K562 (cell line): ENCODE results near the gene SPINT1. TPM values are rescaled to one million over a fixed set of nuclear protein-coding genes. Genes with fewer than 3 reads are reported as not detected.

Experiments used
- ESRRA ChIP-seq: fragments of 450-650 bp; IDR thresholded peaks from 2 replicates; pipeline ENCODE4 v1.6.1; 2014; ENCODE audit warnings: low read depth, mild to moderate bottlenecking, moderate library complexity, borderline replicate concordance
- HDGF ChIP-seq: fragments of 450-650 bp; IDR thresholded peaks from 2 replicates; pipeline ENCODE4 v1.6.1; 2016
- HIVEP1 ChIP-seq: fragments of 250-450 bp; sonication (Bioruptor Pico); IDR thresholded peaks from 2 replicates; pipeline ENCODE4 v1.4.0; 2020; ENCODE audit warnings: mild to moderate bottlenecking
- KDM1A ChIP-seq, 2 experiments: fragments of 450-650 bp; IDR thresholded peaks; 2 replicates each; pipeline ENCODE4 v1.6.1; 2016; ENCODE audit warnings: mild to moderate bottlenecking in 2 of 2
- MTA1 ChIP-seq: fragments of 450-650 bp; IDR thresholded peaks from 2 replicates; pipeline ENCODE4 v1.6.1; 2017; ENCODE audit warnings: borderline replicate concordance
- MYC ChIP-seq, 2 experiments: fragments of 250-450 bp in 1 of 2; sonication (Bioruptor Pico) in 1 of 2; IDR thresholded peaks; 2 replicates each; pipeline versions ENCODE4 v1.5.1 to v1.6.1; 2012 to 2021; ENCODE audit warnings: low read depth in 2 of 2, borderline replicate concordance in 1 of 2, improper control_type of control experiment in 1 of 2, low read length in 1 of 2, mild to moderate bottlenecking in 1 of 2, moderate library complexity in 1 of 2
- POU5F1 ChIP-seq: fragments of 150-350 bp; IDR thresholded peaks from 2 replicates; pipeline ENCODE4 v1.6.1; 2014; ENCODE audit warnings: borderline replicate concordance, low read length, low read depth, mild to moderate bottlenecking; ENCODE audit not compliant: partially characterized antibody
- RFX1 ChIP-seq: fragments of 450-650 bp; IDR thresholded peaks from 2 replicates; pipeline ENCODE4 v1.6.1; 2016; ENCODE audit warnings: mild to moderate bottlenecking, moderate library complexity
- ZNF551 ChIP-seq: fragments of 250-450 bp; sonication (Bioruptor Pico); IDR thresholded peaks from 2 replicates; pipeline ENCODE4 v1.5.0; 2021; ENCODE audit warnings: mild to moderate bottlenecking, moderate library complexity
- polyA plus RNA-seq, 8 experiments: library from polyadenylated mRNA; depleted of rRNA in 4 of 8; stranded (reverse) in 5 of 8; unstranded in 3 of 8; fragments of >200 nt; fragmentation: Nextera tagmentation in 2 of 8; fragmentation: Illumina TruSeq in 1 of 8; extraction: Ambion mirVana in 2 of 8; extraction: Trizol in 1 of 8; gene quantifications; 2 replicates each; pipeline versions ENCODE4 v1.2.1 to v1.2.3, GENCODE V29; 2011 to 2014; ENCODE audit warnings: inconsistent platforms in 1 of 8, missing spikeins in 1 of 8
- total RNA-seq, 7 experiments: library from RNA; depleted of rRNA in 6 of 7; stranded (reverse); fragments of >200 nt in 6 of 7; fragmentation: Illumina TruSeq in 2 of 7; extraction: Trizol in 2 of 7; gene quantifications; 2 replicates each; pipeline versions ENCODE4 v1.2.1 to v1.2.3, GENCODE V29; 2011 to 2021; ENCODE audit warnings: low replicate concordance in 1 of 7
- TF ChIP-seq, protein P1 (sequence below), 2 experiments: fragments of 450-650 bp; IDR thresholded peaks; 2 replicates each; pipeline ENCODE4 v1.6.1; 2016; ENCODE audit warnings: mild to moderate bottlenecking in 2 of 2, borderline replicate concordance in 1 of 2, low read depth in 1 of 2, moderate library complexity in 1 of 2
- TF ChIP-seq, protein P2 (sequence below): fragments of 250-450 bp; sonication (Bioruptor Pico); IDR thresholded peaks from 2 replicates; pipeline ENCODE4 v1.5.0; 2021; ENCODE audit warnings: mild to moderate bottlenecking, borderline replicate concordance
- TF ChIP-seq, protein P3 (sequence below): fragments of 150-350 bp; IDR thresholded peaks from 2 replicates; pipeline ENCODE4 v1.6.1; 2014; ENCODE audit warnings: low read depth, mild to moderate bottlenecking, low read length, borderline replicate concordance

Gene SPINT1
- total and polyA plus RNA-seq, 9 of the 15 experiments (the other 6 are each of a cell fraction or from before 2014, with no cell fraction given): 0.78 to 4.5 (median 1.5) TPM

DNA sequence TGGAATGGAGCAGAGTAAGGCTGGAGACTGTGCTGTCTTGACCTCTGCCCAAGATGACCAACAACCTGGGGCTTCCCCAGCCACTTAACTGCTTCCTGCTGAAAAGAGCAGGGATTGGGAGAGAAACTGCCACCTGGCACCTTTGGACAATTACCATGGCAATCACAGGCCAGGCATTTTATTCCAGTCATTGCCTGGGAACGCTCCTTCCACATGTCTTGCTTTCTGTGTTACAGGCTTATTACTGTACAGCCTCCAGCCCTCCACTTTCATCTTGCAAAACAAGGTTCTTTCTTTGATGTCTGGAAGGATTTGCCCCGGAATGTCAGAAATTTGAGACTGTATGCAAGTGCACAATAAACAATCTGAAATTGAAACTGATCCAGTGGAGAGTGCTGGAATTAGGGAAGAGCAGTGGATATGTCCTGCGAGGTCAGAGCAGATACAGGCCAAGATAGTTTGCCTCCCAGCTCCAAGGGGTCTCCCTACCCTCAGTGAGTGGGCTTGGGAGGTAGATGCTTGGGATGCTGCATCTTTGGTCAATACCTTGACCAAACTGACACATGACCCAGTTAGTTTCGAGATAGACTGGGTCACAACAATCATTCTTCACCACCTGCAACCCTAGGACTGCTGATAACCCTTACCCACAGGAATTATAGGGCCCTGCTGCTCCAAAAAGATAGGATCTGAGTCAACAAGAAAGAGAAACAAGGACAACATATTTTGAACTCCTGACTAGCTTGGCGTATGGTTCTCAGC, 18.0 kb upstream of the SPINT1 start (continued):
- TF ChIP-seq, protein P1, sequence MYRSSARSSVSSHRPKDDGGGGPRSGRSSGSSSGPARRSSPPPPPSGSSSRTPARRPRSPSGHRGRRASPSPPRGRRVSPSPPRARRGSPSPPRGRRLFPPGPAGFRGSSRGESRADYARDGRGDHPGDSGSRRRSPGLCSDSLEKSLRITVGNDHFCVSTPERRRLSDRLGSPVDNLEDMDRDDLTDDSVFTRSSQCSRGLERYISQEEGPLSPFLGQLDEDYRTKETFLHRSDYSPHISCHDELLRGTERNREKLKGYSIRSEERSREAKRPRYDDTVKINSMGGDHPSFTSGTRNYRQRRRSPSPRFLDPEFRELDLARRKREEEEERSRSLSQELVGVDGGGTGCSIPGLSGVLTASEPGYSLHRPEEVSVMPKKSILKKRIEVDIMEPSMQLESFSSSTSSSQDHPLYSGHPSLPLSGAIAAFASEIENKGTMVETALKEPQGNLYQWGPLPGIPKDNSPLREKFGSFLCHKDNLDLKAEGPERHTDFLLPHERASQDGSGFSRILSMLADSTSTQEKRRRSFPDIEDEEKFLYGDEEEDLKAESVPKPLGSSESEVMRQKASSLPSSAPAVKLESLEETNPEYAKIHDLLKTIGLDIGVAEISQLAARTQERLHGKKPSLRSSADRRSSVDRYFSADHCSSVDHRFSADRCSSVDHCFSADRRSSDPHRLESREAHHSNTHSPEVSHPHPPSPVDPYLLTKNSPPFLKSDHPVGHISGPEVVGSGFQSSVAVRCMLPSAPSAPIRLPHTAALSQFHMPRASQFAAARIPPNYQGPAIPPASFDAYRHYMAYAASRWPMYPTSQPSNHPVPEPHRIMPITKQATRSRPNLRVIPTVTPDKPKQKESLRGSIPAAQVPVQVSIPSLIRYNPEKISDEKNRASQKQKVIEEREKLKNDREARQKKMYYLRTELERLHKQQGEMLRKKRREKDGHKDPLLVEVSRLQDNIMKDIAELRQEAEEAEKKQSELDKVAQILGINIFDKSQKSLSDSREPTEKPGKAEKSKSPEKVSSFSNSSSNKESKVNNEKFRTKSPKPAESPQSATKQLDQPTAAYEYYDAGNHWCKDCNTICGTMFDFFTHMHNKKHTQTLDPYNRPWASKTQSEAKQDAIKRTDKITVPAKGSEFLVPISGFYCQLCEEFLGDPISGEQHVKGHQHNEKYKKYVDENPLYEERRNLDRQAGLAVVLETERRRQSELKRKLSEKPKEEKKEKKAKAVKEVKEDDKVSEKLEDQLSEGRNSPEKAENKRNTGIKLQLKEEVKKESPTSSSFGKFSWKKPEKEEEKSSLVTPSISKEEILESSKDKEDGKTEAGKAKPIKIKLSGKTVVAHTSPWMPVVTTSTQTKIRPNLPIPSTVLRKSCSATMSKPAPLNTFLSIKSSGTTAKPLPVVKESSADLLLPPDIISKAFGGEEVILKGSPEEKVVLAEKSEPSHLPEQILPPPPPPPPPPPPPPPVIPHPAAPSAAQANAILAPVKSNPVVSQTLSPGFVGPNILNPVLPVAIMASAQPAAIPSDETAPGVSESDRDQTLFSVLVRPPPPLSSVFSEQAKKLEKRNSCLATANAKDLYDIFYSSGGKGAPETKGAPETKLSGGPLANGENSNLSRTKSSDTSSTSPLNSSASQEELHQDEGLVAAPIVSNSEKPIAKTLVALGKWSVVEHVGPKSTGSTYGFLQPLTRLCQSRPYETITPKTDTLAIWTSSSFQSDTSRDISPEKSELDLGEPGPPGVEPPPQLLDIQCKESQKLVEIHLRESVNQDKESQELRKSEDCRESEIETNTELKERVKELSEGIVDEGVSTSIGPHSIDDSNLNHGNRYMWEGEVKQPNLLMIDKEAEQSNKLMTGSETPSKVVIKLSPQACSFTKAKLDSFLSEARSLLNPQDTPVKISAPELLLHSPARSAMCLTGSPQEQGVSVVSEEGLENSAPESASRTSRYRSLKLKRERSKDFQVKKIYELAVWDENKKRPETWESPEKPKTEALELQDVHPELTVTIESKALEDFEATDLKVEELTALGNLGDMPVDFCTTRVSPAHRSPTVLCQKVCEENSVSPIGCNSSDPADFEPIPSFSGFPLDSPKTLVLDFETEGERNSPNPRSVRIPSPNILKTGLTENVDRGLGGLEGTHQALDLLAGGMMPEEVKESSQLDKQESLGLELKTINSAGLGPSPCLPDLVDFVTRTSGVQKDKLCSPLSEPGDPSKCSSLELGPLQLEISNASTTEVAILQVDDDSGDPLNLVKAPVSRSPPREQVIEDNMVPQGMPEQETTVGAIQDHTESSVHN (IDR thresholded peaks at IDR 0.05; ENCODE audit: borderline replicate concordance in 1 of 2, low read depth in 1 of 2): peak in 1 of 2 experiments; percentile 61; a peak in 1 of 4 replicates
- peak; percentile 88; the same call in 1 of the 2 replicates for TF ChIP-seq MTA1
- TF ChIP-seq HIVEP1 (CRISPR knock-in tag): no peak
- TF ChIP-seq MYC (IDR thresholded peaks at IDR 0.05; ENCODE audit: low read depth, low read length): peak; percentile 39; the same call in 1 of the 2 replicates
- TF ChIP-seq MYC (CRISPR knock-in tag; IDR thresholded peaks at IDR 0.05; ENCODE audit: borderline replicate concordance, low read depth): no peak
- no peak for TF ChIP-seq ZNF551 (CRISPR knock-in tag)
- no peak for TF ChIP-seq HDGF
- TF ChIP-seq, protein P2, sequence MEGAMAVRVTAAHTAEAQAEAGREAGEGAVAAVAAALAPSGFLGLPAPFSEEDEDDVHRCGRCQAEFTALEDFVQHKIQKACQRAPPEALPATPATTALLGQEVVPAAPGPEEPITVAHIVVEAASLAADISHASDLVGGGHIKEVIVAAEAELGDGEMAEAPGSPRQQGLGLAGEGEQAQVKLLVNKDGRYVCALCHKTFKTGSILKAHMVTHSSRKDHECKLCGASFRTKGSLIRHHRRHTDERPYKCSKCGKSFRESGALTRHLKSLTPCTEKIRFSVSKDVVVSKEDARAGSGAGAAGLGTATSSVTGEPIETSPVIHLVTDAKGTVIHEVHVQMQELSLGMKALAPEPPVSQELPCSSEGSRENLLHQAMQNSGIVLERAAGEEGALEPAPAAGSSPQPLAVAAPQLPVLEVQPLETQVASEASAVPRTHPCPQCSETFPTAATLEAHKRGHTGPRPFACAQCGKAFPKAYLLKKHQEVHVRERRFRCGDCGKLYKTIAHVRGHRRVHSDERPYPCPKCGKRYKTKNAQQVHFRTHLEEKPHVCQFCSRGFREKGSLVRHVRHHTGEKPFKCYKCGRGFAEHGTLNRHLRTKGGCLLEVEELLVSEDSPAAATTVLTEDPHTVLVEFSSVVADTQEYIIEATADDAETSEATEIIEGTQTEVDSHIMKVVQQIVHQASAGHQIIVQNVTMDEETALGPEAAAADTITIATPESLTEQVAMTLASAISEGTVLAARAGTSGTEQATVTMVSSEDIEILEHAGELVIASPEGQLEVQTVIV: no peak
- TF ChIP-seq RFX1: no peak
- peak; percentile 93 to 94 for TF ChIP-seq KDM1A (IDR thresholded peaks at IDR 0.05)
- no peak for TF ChIP-seq POU5F1
- TF ChIP-seq, protein P3, sequence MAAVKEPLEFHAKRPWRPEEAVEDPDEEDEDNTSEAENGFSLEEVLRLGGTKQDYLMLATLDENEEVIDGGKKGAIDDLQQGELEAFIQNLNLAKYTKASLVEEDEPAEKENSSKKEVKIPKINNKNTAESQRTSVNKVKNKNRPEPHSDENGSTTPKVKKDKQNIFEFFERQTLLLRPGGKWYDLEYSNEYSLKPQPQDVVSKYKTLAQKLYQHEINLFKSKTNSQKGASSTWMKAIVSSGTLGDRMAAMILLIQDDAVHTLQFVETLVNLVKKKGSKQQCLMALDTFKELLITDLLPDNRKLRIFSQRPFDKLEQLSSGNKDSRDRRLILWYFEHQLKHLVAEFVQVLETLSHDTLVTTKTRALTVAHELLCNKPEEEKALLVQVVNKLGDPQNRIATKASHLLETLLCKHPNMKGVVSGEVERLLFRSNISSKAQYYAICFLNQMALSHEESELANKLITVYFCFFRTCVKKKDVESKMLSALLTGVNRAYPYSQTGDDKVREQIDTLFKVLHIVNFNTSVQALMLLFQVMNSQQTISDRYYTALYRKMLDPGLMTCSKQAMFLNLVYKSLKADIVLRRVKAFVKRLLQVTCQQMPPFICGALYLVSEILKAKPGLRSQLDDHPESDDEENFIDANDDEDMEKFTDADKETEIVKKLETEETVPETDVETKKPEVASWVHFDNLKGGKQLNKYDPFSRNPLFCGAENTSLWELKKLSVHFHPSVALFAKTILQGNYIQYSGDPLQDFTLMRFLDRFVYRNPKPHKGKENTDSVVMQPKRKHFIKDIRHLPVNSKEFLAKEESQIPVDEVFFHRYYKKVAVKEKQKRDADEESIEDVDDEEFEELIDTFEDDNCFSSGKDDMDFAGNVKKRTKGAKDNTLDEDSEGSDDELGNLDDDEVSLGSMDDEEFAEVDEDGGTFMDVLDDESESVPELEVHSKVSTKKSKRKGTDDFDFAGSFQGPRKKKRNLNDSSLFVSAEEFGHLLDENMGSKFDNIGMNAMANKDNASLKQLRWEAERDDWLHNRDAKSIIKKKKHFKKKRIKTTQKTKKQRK: no peak
- TF ChIP-seq ESRRA: peak; percentile 94
